Measurements from ENCODE around the gene THRB.

Gene THRB

GRCh38 chr3:24149032-24149431 lies 345.6 kb downstream of the THRB start:
- no peaks in the 10 kb centered on the region for H3F3A ChIP-seq (ENCODE audit: insufficient read depth, low read length)

DNA sequence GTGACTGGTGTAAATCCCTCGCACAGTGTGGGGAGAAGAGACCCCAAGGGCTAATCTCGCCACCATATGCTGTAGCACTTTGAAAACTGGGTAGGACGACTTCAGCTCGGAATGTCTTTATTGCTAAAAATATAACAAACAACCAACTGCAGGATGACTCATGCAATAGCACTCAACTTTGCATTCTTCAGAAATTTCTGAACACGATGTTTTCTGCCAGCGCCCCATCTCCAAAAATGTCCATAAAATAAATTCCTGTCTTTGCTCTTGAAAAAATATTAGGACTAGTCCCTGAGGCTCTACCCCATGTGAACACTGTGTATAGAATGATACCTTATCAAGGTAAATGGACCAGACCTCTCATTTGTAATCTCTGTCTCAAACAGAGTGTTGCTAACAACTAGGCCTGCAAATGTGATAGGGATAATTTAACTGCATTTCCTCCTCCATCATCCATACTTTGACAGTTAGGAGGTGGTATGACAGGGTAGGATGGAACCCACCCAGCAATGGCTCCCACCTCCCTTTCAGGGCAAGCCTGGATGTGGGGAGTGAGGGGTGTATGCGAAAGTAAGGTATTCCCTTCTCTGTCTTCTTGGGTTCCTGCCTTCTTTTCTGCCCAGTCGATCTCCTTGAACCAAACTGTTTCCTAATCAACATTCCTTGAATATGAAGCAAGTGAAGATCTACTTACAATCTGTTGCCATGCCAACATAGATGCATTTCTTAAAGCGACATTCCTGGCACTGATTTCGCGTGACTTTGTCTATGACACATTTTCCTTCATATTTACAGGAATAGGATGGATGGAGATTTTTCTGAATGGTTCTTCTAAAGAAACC lies 348.4 kb downstream of the THRB start:
- TF ChIP-seq EZH2 (IDR thresholded peaks at IDR 0.05; ENCODE audit: borderline replicate concordance, low read length) (no peak), CTCF (IDR thresholded peaks at IDR 0.05; ENCODE audit: low read length) (no peak)
- H3F3A ChIP-seq (ENCODE audit: insufficient read depth, low read length): no peaks in the 10 kb centered on the region
- no peaks in the 10 kb centered on the region for H3K79me2 ChIP-seq (ENCODE audit: insufficient read depth, low read length)
- 0 out of 2 replicates have a peak overlapping the region, but pooled peaks have one; percentile 20 for H2AFZ ChIP-seq (ENCODE audit: low read length)
- H3K4me3 ChIP-seq (ENCODE audit: low read depth, low read length, poor library complexity, severe bottlenecking): no peak overlapping the region
- no peaks in the 10 kb centered on the region for H3K27me3 ChIP-seq (ENCODE audit: insufficient read depth, low read length)
- H3K9me2 ChIP-seq (ENCODE audit: low read depth, low read length): no peaks in the 10 kb centered on the region
- no peaks in the 10 kb centered on the region for H3K9me3 ChIP-seq (ENCODE audit: low read length)
- H3K36me3 ChIP-seq (ENCODE audit: insufficient read depth, low read length): no peaks in the 10 kb centered on the region
- no peak overlapping the region for H3K9ac ChIP-seq (ENCODE audit: low read length)
- no peak overlapping the region for H3K4me2 ChIP-seq (ENCODE audit: low read length)
- H3K27ac ChIP-seq (ENCODE audit: low read depth, low read length, poor library complexity, severe bottlenecking): no peak overlapping the region
- no peaks in the 10 kb centered on the region for H4K20me1 ChIP-seq (ENCODE audit: insufficient read depth, low read length)
- no peaks in the 10 kb centered on the region for H3K4me1 ChIP-seq (ENCODE audit: insufficient read depth, low read length, severe bottlenecking)

More at GRCh38 chr3:24149032-24149431, 345.6 kb downstream of the THRB start:
- H2AFZ ChIP-seq (ENCODE audit: low read length): no peak overlapping the region
- H3K4me1 ChIP-seq (ENCODE audit: insufficient read depth, low read length, severe bottlenecking): no peaks in the 10 kb centered on the region
- H3K4me3 ChIP-seq (ENCODE audit: low read depth, low read length, poor library complexity, severe bottlenecking): no peak overlapping the region
- no peaks in the 10 kb centered on the region for H3K9me3 ChIP-seq (ENCODE audit: low read length)
- no peak overlapping the region for H3K9ac ChIP-seq (ENCODE audit: low read length)
- H3K9me2 ChIP-seq (ENCODE audit: low read depth, low read length): no peaks in the 10 kb centered on the region
- H3K27me3 ChIP-seq (ENCODE audit: insufficient read depth, low read length): no peaks in the 10 kb centered on the region
- H3K4me2 ChIP-seq (ENCODE audit: low read length): no peak overlapping the region
- H4K20me1 ChIP-seq (ENCODE audit: insufficient read depth, low read length): no peaks in the 10 kb centered on the region
- no peaks in the 10 kb centered on the region for H3K79me2 ChIP-seq (ENCODE audit: insufficient read depth, low read length)
- no peak for TF ChIP-seq EZH2 (IDR thresholded peaks at IDR 0.05; ENCODE audit: borderline replicate concordance, low read length)
- TF ChIP-seq CTCF (IDR thresholded peaks at IDR 0.05; ENCODE audit: low read length): peak; percentile 62; the same call in 1 of the 2 replicates
- H3K27ac ChIP-seq (ENCODE audit: low read depth, low read length, poor library complexity, severe bottlenecking): no peak overlapping the region
- H3K36me3 ChIP-seq (ENCODE audit: insufficient read depth, low read length): no peaks in the 10 kb centered on the region

- H3K27ac ChIP-seq (ENCODE audit: low read depth, low read length, poor library complexity, severe bottlenecking): no peak overlapping the region
- H3K4me2 ChIP-seq (ENCODE audit: low read length): no peak overlapping the region
- no peak overlapping the region for H3K4me3 ChIP-seq (ENCODE audit: low read depth, low read length, poor library complexity, severe bottlenecking)
- H3K27me3 ChIP-seq (ENCODE audit: insufficient read depth, low read length): no peaks in the 10 kb centered on the region
- H2AFZ ChIP-seq (ENCODE audit: low read length): 0 out of 2 replicates have a peak overlapping the region, but pooled peaks have one; percentile 20
- peaks cover 4% of the 10 kb centered on the region for H3K4me1 ChIP-seq (ENCODE audit: insufficient read depth, low read length, severe bottlenecking)
- H3K79me2 ChIP-seq (ENCODE audit: insufficient read depth, low read length): no peaks in the 10 kb centered on the region
- H3F3A ChIP-seq (ENCODE audit: insufficient read depth, low read length): no peaks in the 10 kb centered on the region
- H3K36me3 ChIP-seq (ENCODE audit: insufficient read depth, low read length): no peaks in the 10 kb centered on the region
- TF ChIP-seq EZH2 (IDR thresholded peaks at IDR 0.05; ENCODE audit: borderline replicate concordance, low read length) (no peak), CTCF (IDR thresholded peaks at IDR 0.05; ENCODE audit: low read length) (no peak)
- no peaks in the 10 kb centered on the region for H4K20me1 ChIP-seq (ENCODE audit: insufficient read depth, low read length)
- H3K9me2 ChIP-seq (ENCODE audit: low read depth, low read length): no peaks in the 10 kb centered on the region
- H3K9ac ChIP-seq (ENCODE audit: low read length): no peak overlapping the region
- H3K9me3 ChIP-seq (ENCODE audit: low read length): no peaks in the 10 kb centered on the region
Observed at GRCh38 chr3:24145481-24145880, 349.2 kb downstream of the THRB start.
